ENCODE results near the gene GCFC2.
"Not testable (repeated sequence)": the region's sequence is repeated elsewhere in the genome, so short reads cannot be mapped to it uniquely, and the experiment has no call there.

The GCFC2 gene

GRCh38 chr2:75698918-75699317, 11.8 kb downstream of the GCFC2 start:
- Histone ChIP-seq H2AFZ (ENCODE audit: low read length) (no peak overlapping the region), H3K4me2 (ENCODE audit: low read length) (no peak overlapping the region), H4K20me1 (ENCODE audit: insufficient read depth, low read length) (no peaks in the 10 kb centered on the region), H3K79me2 (ENCODE audit: insufficient read depth, low read length) (no peaks in the 10 kb centered on the region), H3K9me2 (ENCODE audit: low read depth, low read length) (no peaks in the 10 kb centered on the region), H3K27ac (ENCODE audit: low read depth, low read length, poor library complexity, severe bottlenecking) (no peak overlapping the region), H3K9ac (ENCODE audit: low read length) (no peak overlapping the region), H3K27me3 (ENCODE audit: insufficient read depth, low read length) (no peaks in the 10 kb centered on the region), H3K4me3 (ENCODE audit: low read depth, low read length, poor library complexity, severe bottlenecking) (no peak overlapping the region), H3K4me1 (ENCODE audit: insufficient read depth, low read length, severe bottlenecking) (no peaks in the 10 kb centered on the region), H3K9me3 (ENCODE audit: low read length) (no peaks in the 10 kb centered on the region), H3F3A (ENCODE audit: insufficient read depth, low read length) (no peaks in the 10 kb centered on the region), H3K36me3 (ENCODE audit: insufficient read depth, low read length) (peaks cover 78% of the 10 kb centered on the region)
- TF ChIP-seq, protein P1, sequence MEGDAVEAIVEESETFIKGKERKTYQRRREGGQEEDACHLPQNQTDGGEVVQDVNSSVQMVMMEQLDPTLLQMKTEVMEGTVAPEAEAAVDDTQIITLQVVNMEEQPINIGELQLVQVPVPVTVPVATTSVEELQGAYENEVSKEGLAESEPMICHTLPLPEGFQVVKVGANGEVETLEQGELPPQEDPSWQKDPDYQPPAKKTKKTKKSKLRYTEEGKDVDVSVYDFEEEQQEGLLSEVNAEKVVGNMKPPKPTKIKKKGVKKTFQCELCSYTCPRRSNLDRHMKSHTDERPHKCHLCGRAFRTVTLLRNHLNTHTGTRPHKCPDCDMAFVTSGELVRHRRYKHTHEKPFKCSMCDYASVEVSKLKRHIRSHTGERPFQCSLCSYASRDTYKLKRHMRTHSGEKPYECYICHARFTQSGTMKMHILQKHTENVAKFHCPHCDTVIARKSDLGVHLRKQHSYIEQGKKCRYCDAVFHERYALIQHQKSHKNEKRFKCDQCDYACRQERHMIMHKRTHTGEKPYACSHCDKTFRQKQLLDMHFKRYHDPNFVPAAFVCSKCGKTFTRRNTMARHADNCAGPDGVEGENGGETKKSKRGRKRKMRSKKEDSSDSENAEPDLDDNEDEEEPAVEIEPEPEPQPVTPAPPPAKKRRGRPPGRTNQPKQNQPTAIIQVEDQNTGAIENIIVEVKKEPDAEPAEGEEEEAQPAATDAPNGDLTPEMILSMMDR (IDR thresholded peaks at IDR 0.05; ENCODE audit: low read length): no peak
- TF ChIP-seq EZH2 (IDR thresholded peaks at IDR 0.05; ENCODE audit: borderline replicate concordance, low read length): no peak

DNA sequence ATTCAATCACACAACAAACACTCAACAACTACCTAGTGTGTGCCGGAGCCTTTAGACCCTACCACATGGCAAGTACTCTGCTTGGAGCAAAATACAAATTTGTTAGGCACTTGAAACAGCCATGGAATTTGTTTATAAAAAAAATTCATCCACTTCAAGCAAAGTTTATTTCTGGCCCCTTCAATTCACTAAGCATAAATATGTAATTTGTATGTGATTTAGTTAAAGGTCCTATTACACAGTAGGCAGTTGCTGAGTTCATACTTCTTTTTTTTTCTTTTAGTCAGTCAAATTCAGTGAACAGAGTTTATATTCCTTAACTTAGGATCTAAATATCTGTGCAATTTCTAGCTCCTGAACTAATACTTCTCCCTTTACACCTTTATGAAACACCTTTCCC, 22.5 kb downstream of the GCFC2 start:
- no peaks in the 10 kb centered on the region for H3K9me2 ChIP-seq (ENCODE audit: low read depth, low read length)
- H3F3A ChIP-seq (ENCODE audit: insufficient read depth, low read length): no peaks in the 10 kb centered on the region
- no peak overlapping the region for H3K27ac ChIP-seq (ENCODE audit: low read depth, low read length, poor library complexity, severe bottlenecking)
- no peak for TF ChIP-seq EZH2 (IDR thresholded peaks at IDR 0.05; ENCODE audit: borderline replicate concordance, low read length)
- TF ChIP-seq, protein P1 (IDR thresholded peaks at IDR 0.05; ENCODE audit: low read length): no peak
- H3K9ac ChIP-seq (ENCODE audit: low read length): no peak overlapping the region
- H3K4me2 ChIP-seq (ENCODE audit: low read length): no peak overlapping the region
- no peaks in the 10 kb centered on the region for H3K9me3 ChIP-seq (ENCODE audit: low read length)
- no peaks in the 10 kb centered on the region for H3K79me2 ChIP-seq (ENCODE audit: insufficient read depth, low read length)
- H3K4me3 ChIP-seq (ENCODE audit: low read depth, low read length, poor library complexity, severe bottlenecking): no peak overlapping the region
- no peaks in the 10 kb centered on the region for H4K20me1 ChIP-seq (ENCODE audit: insufficient read depth, low read length)
- H3K27me3 ChIP-seq (ENCODE audit: insufficient read depth, low read length): no peaks in the 10 kb centered on the region
- H2AFZ ChIP-seq (ENCODE audit: low read length): no peak overlapping the region
- peaks cover 78% of the 10 kb centered on the region for H3K36me3 ChIP-seq (ENCODE audit: insufficient read depth, low read length)
- no peaks in the 10 kb centered on the region for H3K4me1 ChIP-seq (ENCODE audit: insufficient read depth, low read length, severe bottlenecking)

DNA sequence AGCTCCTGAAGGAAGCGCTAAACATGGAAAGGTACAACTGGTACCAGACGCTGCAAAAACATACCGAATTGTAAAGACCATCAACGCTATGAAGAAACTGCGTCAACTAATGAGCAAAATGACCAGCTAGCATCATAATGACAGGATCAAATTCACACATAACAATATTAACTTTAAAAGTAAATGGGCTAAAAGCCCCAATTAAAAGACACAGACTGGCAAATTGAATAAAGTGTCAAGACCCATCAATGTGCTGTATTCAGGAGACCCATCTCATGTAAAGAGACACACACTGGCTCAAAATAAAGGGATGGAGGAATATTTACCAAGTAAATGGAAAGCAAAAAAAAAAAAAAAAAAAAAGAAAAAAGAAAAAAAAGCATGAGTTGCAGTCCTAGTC, 27.3 kb downstream of the GCFC2 start:
- not testable (repeated sequence) for H3K9me3 ChIP-seq (ENCODE audit: low read length); H3K4me2 ChIP-seq (ENCODE audit: low read length); H3F3A ChIP-seq (ENCODE audit: insufficient read depth, low read length); H3K4me3 ChIP-seq (ENCODE audit: low read depth, low read length, poor library complexity, severe bottlenecking); H2AFZ ChIP-seq (ENCODE audit: low read length); H3K9me2 ChIP-seq (ENCODE audit: low read depth, low read length); H3K27ac ChIP-seq (ENCODE audit: low read depth, low read length, poor library complexity, severe bottlenecking); H4K20me1 ChIP-seq (ENCODE audit: insufficient read depth, low read length); H3K4me1 ChIP-seq (ENCODE audit: insufficient read depth, low read length, severe bottlenecking); H3K9ac ChIP-seq (ENCODE audit: low read length); H3K27me3 ChIP-seq (ENCODE audit: insufficient read depth, low read length); H3K79me2 ChIP-seq (ENCODE audit: insufficient read depth, low read length)
- peaks cover 61% of the 10 kb centered on the region for H3K36me3 ChIP-seq (ENCODE audit: insufficient read depth, low read length)

DNA sequence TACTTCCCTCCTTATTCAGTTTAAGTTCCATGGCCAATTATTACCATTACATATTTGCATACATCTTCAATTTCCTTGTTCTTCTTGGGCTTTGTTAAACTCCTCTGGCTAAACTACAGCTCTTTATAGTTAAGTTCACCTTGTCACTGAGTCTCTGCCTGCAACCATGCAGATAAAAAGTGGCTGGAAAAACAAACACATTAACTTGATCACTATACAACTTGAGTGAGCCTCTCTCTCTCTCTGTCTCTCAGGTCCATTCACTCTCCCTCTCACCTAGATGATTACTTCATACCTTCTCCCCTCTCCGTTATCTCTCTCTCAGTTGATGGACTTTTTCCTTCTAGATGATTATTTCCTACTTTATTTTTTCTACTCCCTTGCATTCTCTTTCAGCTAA, 30.3 kb downstream of the GCFC2 start:
- H3F3A ChIP-seq (ENCODE audit: insufficient read depth, low read length): peaks cover 7% of the 10 kb centered on the region; the same call in 1 of the 2 replicates
- H3K27ac ChIP-seq (ENCODE audit: low read depth, low read length, poor library complexity, severe bottlenecking): no peak overlapping the region
- H3K4me2 ChIP-seq (ENCODE audit: low read length): no peak overlapping the region
- H2AFZ ChIP-seq (ENCODE audit: low read length): no peak overlapping the region
- H3K9me2 ChIP-seq (ENCODE audit: low read depth, low read length): no peaks in the 10 kb centered on the region
- H3K27me3 ChIP-seq (ENCODE audit: insufficient read depth, low read length): no peaks in the 10 kb centered on the region
- H3K4me1 ChIP-seq (ENCODE audit: insufficient read depth, low read length, severe bottlenecking): no peaks in the 10 kb centered on the region
- no peaks in the 10 kb centered on the region for H3K9me3 ChIP-seq (ENCODE audit: low read length)
- H3K9ac ChIP-seq (ENCODE audit: low read length): no peak overlapping the region
- no peaks in the 10 kb centered on the region for H3K79me2 ChIP-seq (ENCODE audit: insufficient read depth, low read length)
- TF ChIP-seq EZH2 (IDR thresholded peaks at IDR 0.05; ENCODE audit: borderline replicate concordance, low read length): no peak
- TF ChIP-seq, protein P1 (IDR thresholded peaks at IDR 0.05; ENCODE audit: low read length): no peak
- peaks cover 49% of the 10 kb centered on the region for H3K36me3 ChIP-seq (ENCODE audit: insufficient read depth, low read length)
- H4K20me1 ChIP-seq (ENCODE audit: insufficient read depth, low read length): no peaks in the 10 kb centered on the region
- H3K4me3 ChIP-seq (ENCODE audit: low read depth, low read length, poor library complexity, severe bottlenecking): no peak overlapping the region

All from OCI-LY1 (cell line).